Fibroblast of lung (primary cell): ENCODE data around the gene NCOA7.

Experiments
- CTCF ChIP-seq, 2 donors: IDR thresholded peaks in 1 of 2; conservative IDR thresholded peaks in 1 of 2; 1 replicate in 1 of 2; 2 replicates in 1 of 2; pipeline ENCODE4 v1.5.1; 2011 to 2012; ENCODE audit warnings: low read length in 2 of 2, control low read depth in 1 of 2, inconsistent platforms in 1 of 2, low read depth in 1 of 2, mild to moderate bottlenecking in 1 of 2
- EZH2 ChIP-seq: IDR thresholded peaks from 2 replicates; pipeline ENCODE4 v1.5.1; 2012; ENCODE audit warnings: low read length, control low read depth, mild to moderate bottlenecking; ENCODE audit errors: missing control alignments

DNA sequence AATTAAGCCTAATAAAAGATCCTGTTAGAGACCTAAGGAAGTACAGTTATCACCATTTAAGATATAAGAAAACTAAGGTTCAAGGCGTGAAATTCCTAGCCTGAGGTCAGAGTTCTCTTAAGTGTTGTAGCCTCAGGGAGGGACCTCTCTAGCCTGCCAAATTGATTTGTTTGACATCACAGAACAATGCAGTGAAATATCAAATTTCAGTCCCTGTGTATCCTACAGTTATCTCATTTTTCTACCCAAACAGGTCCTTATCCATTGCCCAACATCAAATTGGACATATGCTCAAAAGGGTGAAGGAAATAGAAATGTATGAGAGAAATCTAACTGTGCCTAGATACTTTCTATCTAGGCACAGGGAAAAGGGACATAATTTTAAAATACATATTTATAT, 63.0 kb downstream of the NCOA7 start:
- TF ChIP-seq CTCF (conservative IDR thresholded peaks at IDR 0.05 in 1 of 2, IDR thresholded peaks at IDR 0.05 in 1 of 2; ENCODE audit: low read depth in 1 of 2, low read length in 2 of 2), result no peak
- TF ChIP-seq EZH2, result no peak
